ENCODE data around the gene RNF44. TPM values are rescaled to one million over a fixed set of nuclear protein-coding genes. Genes with fewer than 3 reads are reported as not detected.

The RNF44 gene
- total RNA-seq, 2 experiments from 2014 or later = 61.2 to 164 TPM

- no peaks in the 10 kb centered on the region for H3K79me2 ChIP-seq (ENCODE audit: insufficient read depth, low read depth, low read length)
Observed at GRCh38 chr5:176557846-176558245, 20.6 kb upstream of the RNF44 start.

GRCh38 chr5:176553260-176554085 is 16.3 kb upstream of the RNF44 start:
- Histone ChIP-seq H3K79me2 (ENCODE audit: insufficient read depth, low read depth, low read length) (no peaks in the 10 kb centered on the region), H2AFZ (ENCODE audit: low read length) (no peak overlapping the region), H3K27ac (ENCODE audit: low read depth, low read length, poor library complexity, severe bottlenecking) (no peak overlapping the region), H3K4me1 (ENCODE audit: insufficient read depth, low read length, poor library complexity, severe bottlenecking) (peaks cover 12% of the 10 kb centered on the region), H3K4me3 (ENCODE audit: low read depth, low read length, poor library complexity, severe bottlenecking) (no peak overlapping the region), H3K9me2 (ENCODE audit: insufficient read depth, low read length) (no peaks in the 10 kb centered on the region), H3K4me2 (ENCODE audit: low read length) (no peak overlapping the region), H3K9me3 (ENCODE audit: low read length) (no peaks in the 10 kb centered on the region), H4K20me1 (ENCODE audit: insufficient read depth, low read length) (no peaks in the 10 kb centered on the region), H3K36me3 (ENCODE audit: insufficient read depth, low read length) (no peaks in the 10 kb centered on the region)
- POLR2A ChIA-PET = no interaction called here
- no peak for DNase-seq (ENCODE audit: low spot score)
- TF ChIP-seq CTCF (conservative IDR thresholded peaks at IDR 0.05; ENCODE audit: low read length) (no peak), EZH2phosphoT487 (IDR thresholded peaks at IDR 0.05; ENCODE audit: borderline replicate concordance, low read depth, low read length) (no peak)
- BruUV-seq (replicated peaks) = no TSS peak
- intact Hi-C loops (cut with micrococcal nuclease; ENCODE audit: unreplicated experiment) = no loop called here
- CTCF ChIA-PET (ENCODE audit: unreplicated experiment) = no interaction called here

More at GRCh38 chr5:176557846-176558245, 20.6 kb upstream of the RNF44 start:
- Histone ChIP-seq H3K4me2 (ENCODE audit: low read length) (no peak overlapping the region), H2AFZ (ENCODE audit: low read length) (no peak overlapping the region), H3K9me3 (ENCODE audit: low read length) (no peaks in the 10 kb centered on the region), H3K9me2 (ENCODE audit: insufficient read depth, low read length) (no peaks in the 10 kb centered on the region), H3K36me3 (ENCODE audit: insufficient read depth, low read length) (no peaks in the 10 kb centered on the region), H3K4me3 (ENCODE audit: low read depth, low read length, poor library complexity, severe bottlenecking) (no peak overlapping the region), H4K20me1 (ENCODE audit: insufficient read depth, low read length) (no peaks in the 10 kb centered on the region), H3K27ac (ENCODE audit: low read depth, low read length, poor library complexity, severe bottlenecking) (no peak overlapping the region), H3K4me1 (ENCODE audit: insufficient read depth, low read length, poor library complexity, severe bottlenecking) (peaks cover 10% of the 10 kb centered on the region)
- intact Hi-C loops (cut with micrococcal nuclease; ENCODE audit: unreplicated experiment) = no loop called here
- no TSS peak for BruUV-seq (replicated peaks)
- POLR2A ChIA-PET = interaction anchor here (0.7 kb wide), 1 partner anchor 49 kb away, joined by 3 read pairs; no protein-coding TSS in a partner anchor
- no peak for TF ChIP-seq CTCF (conservative IDR thresholded peaks at IDR 0.05; ENCODE audit: low read length)
- no peak for TF ChIP-seq EZH2phosphoT487 (IDR thresholded peaks at IDR 0.05; ENCODE audit: borderline replicate concordance, low read depth, low read length)
- no peak for DNase-seq (ENCODE audit: low spot score)
- CTCF ChIA-PET (ENCODE audit: unreplicated experiment) = no interaction called here

GRCh38 chr5:176552332-176552869 is 15.2 kb upstream of the RNF44 start:
- CTCF ChIA-PET (ENCODE audit: unreplicated experiment) = no interaction called here
- POLR2A ChIA-PET = no interaction called here
- H3K4me1 ChIP-seq (ENCODE audit: insufficient read depth, low read length, poor library complexity, severe bottlenecking) = peaks cover 21% of the 10 kb centered on the region

More at GRCh38 chr5:176552332-176552869, 15.2 kb upstream of the RNF44 start:
- DNase-seq (ENCODE audit: low spot score) = no peak
- TF ChIP-seq EZH2phosphoT487 (IDR thresholded peaks at IDR 0.05; ENCODE audit: borderline replicate concordance, low read depth, low read length) (no peak), CTCF (conservative IDR thresholded peaks at IDR 0.05; ENCODE audit: low read length) (no peak)
- Histone ChIP-seq H3K79me2 (ENCODE audit: insufficient read depth, low read depth, low read length) (no peaks in the 10 kb centered on the region), H3K9me2 (ENCODE audit: insufficient read depth, low read length) (no peaks in the 10 kb centered on the region), H4K20me1 (ENCODE audit: insufficient read depth, low read length) (no peaks in the 10 kb centered on the region), H3K36me3 (ENCODE audit: insufficient read depth, low read length) (no peaks in the 10 kb centered on the region), H2AFZ (ENCODE audit: low read length) (no peak overlapping the region), H3K4me3 (ENCODE audit: low read depth, low read length, poor library complexity, severe bottlenecking) (no peak overlapping the region), H3K9me3 (ENCODE audit: low read length) (no peaks in the 10 kb centered on the region), H3K4me2 (ENCODE audit: low read length) (no peak overlapping the region), H3K27ac (ENCODE audit: low read depth, low read length, poor library complexity, severe bottlenecking) (no peak overlapping the region)
- BruUV-seq (replicated peaks) = no TSS peak
- intact Hi-C loops (cut with micrococcal nuclease; ENCODE audit: unreplicated experiment) = no loop called here
